ENCODE results near the gene ARHGAP5.

ARHGAP5 gene

GRCh38 chr14:32190673-32191072 lies 113.6 kb downstream of the ARHGAP5 start:
- TF ChIP-seq CTCF (IDR thresholded peaks at IDR 0.05) = no peak
- TF ChIP-seq ZFX (IDR thresholded peaks at IDR 0.05; ENCODE audit: borderline replicate concordance) = no peak
- H3K27ac ChIP-seq = no peak overlapping the region

GRCh38 chr14:32192712-32193373 lies 115.7 kb downstream of the ARHGAP5 start:
- H3K27ac ChIP-seq = no peak overlapping the region
- TF ChIP-seq ZFX (IDR thresholded peaks at IDR 0.05; ENCODE audit: borderline replicate concordance) (no peak), CTCF (IDR thresholded peaks at IDR 0.05) (no peak; the same call in 1 of the 2 replicates)

GRCh38 chr14:32193532-32193931 lies 116.4 kb downstream of the ARHGAP5 start:
- TF ChIP-seq CTCF (IDR thresholded peaks at IDR 0.05) (no peak), ZFX (IDR thresholded peaks at IDR 0.05; ENCODE audit: borderline replicate concordance) (no peak)
- no peak overlapping the region for H3K27ac ChIP-seq

GRCh38 chr14:32195636-32196035 lies 118.5 kb downstream of the ARHGAP5 start:
- no peak overlapping the region for H3K27ac ChIP-seq
- TF ChIP-seq ZFX (IDR thresholded peaks at IDR 0.05; ENCODE audit: borderline replicate concordance) = no peak
- TF ChIP-seq CTCF (IDR thresholded peaks at IDR 0.05) = no peak

GRCh38 chr14:32197919-32198318 lies 120.8 kb downstream of the ARHGAP5 start:
- TF ChIP-seq CTCF (IDR thresholded peaks at IDR 0.05) (no peak), ZFX (IDR thresholded peaks at IDR 0.05; ENCODE audit: borderline replicate concordance) (no peak)
- no peak overlapping the region for H3K27ac ChIP-seq

- TF ChIP-seq ZFX (IDR thresholded peaks at IDR 0.05; ENCODE audit: borderline replicate concordance) = no peak
- peak overlapping the region; percentile 84 for H3K27ac ChIP-seq
Measured at GRCh38 chr14:32200368-32201192, 123.5 kb downstream of the ARHGAP5 start.

GRCh38 chr14:32201193-32201815 lies 124.2 kb downstream of the ARHGAP5 start:
- TF ChIP-seq CTCF (IDR thresholded peaks at IDR 0.05) = no peak
- TF ChIP-seq ZFX (IDR thresholded peaks at IDR 0.05; ENCODE audit: borderline replicate concordance) = no peak
- H3K27ac ChIP-seq = peak overlapping the region; percentile 84
